Brain microvascular endothelial cell (primary cell): ENCODE measurements around the gene FGB.
"Not testable (repeated sequence)": the region's sequence is repeated elsewhere in the genome, so short reads cannot be mapped to it uniquely, and the experiment has no call there.

ENCODE experiments used
- DNase-seq: peaks from one replicate; pipeline ENCODE4 v3.0.0-alpha.2; 2020
- H3K27ac ChIP-seq: fragments of 250-450 bp; sonication (Bioruptor Pico); 2 replicates; pipeline ENCODE4 v1.5.1; 2020; ENCODE audit warnings: mild to moderate bottlenecking, moderate library complexity
- H3K27me3 ChIP-seq: fragments of 250-450 bp; sonication (Bioruptor Pico); replicated peaks from 2 replicates; pipeline ENCODE4 v1.5.1; 2020; ENCODE audit warnings: mild to moderate bottlenecking
- H3K36me3 ChIP-seq: fragments of 250-450 bp; sonication (Bioruptor Pico); replicated peaks from 2 replicates; pipeline ENCODE4 v1.5.1; 2020; ENCODE audit warnings: mild to moderate bottlenecking
- H3K4me3 ChIP-seq: 2 replicates; pipeline ENCODE4 v1.5.1; 2011; ENCODE audit warnings: low read depth, mild to moderate bottlenecking, control low read depth, low read length, moderate library complexity
- CTCF ChIP-seq: IDR thresholded peaks from 2 replicates; pipeline ENCODE4 v1.5.1; 2011; ENCODE audit warnings: low read depth, mild to moderate bottlenecking, moderate library complexity, low read length, control low read depth, inconsistent platforms; ENCODE audit errors: missing control alignments
- in situ Hi-C: cut with HindIII; loops from 2 replicates; pipeline ENCODE4 v1.10.0; 2017; ENCODE audit warnings: low sequenced_read_pairs, low pct_ligation_motif_present

The FGB gene

GRCh38 chr4:154588198-154588597 is 25.4 kb downstream of the FGB start:
- no peak overlapping the region for H3K27ac ChIP-seq
- no peak overlapping the region for H3K4me3 ChIP-seq
- H3K27me3 ChIP-seq, result no peaks in the 10 kb centered on the region
- in situ Hi-C loops, result no loop called here
- no peak for DNase-seq
- no peak for TF ChIP-seq CTCF
- no peaks in the 10 kb centered on the region for H3K36me3 ChIP-seq

- Histone ChIP-seq H3K36me3 (no peaks in the 10 kb centered on the region), H3K27ac (no peak overlapping the region), H3K4me3 (no peak overlapping the region), H3K27me3 (no peaks in the 10 kb centered on the region)
- DNase-seq, result no peak
- no peak for TF ChIP-seq CTCF
- in situ Hi-C loops, result no loop called here
These were observed 26.7 kb downstream of the FGB start for GRCh38 chr4:154589296-154590197.

DNA sequence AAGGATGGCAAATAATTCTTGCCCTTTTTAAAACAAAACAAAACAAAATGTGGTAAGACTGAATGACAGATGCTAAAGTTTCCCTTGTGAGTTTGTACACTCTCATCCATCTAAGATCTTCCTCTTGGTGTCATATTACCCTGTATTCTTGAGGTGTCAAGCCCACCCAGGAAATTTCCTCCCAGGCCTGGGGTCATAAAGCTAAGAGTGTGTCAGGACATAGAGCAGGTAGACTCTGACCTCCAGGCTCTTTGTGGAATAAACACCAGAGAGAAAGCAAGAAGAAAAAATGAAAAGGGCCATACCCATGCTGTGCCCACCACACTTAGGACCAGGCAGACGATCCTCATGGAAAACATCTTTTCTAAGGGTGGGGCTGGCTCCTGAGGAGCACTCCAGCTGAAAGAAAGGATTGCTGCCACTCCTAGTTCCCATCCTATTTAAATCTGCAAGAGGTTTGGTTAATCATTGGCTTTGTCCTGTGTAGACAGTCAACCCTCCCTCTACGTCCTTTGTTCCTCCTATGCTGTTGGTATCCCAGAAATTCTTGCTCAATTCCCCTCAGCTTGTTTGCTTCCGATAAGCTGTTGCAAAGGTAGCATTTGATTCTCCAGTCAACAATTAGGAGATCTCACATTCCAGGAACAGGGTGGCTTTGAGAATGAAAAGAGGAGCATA is 27.7 kb downstream of the FGB start, which contains the start of gene FGA:
Gene FGA, minus strand, starts transcription at position 414 of the 678 bp plus-strand sequence. Its CDS starts 55 bp downstream, at position 359.
- in situ Hi-C loops, result no loop called here
- no peaks in the 10 kb centered on the region for H3K36me3 ChIP-seq
- H3K27ac ChIP-seq, result no peak within 1 kb of the TSS
- no peak for TF ChIP-seq CTCF
- H3K4me3 ChIP-seq, result no peak within 1 kb of the TSS
- no peaks in the 10 kb centered on the region for H3K27me3 ChIP-seq
- DNase-seq, result no peak

GRCh38 chr4:154591890-154592289 is 29.1 kb downstream of the FGB start:
- no peak for DNase-seq
- Histone ChIP-seq H3K4me3 (no peak overlapping the region), H3K27ac (no peak overlapping the region), H3K27me3 (no peaks in the 10 kb centered on the region), H3K36me3 (no peaks in the 10 kb centered on the region)
- no peak for TF ChIP-seq CTCF
- in situ Hi-C loops, result no loop called here

DNA sequence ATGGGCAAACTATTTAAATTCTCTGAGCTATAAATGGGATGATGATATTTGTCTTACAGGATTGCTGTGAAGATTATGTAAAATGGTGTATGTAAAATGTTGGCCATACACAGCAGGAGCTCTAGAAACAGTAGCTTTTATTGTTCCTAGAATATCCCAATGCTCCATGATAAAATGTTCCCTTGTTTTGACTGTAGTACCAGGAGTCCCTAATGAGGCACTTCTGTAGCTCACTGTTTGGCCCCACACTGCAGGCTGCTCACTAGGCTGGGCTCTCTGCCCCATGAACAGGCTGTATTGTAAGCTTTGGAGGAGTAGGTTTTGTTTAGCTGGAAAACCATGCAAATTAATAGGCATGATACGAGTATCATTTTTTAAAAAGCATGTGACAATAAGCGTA is 31.1 kb downstream of the FGB start:
- Histone ChIP-seq H3K27ac (no peak overlapping the region), H3K4me3 (no peak overlapping the region), H3K36me3 (no peaks in the 10 kb centered on the region), H3K27me3 (no peaks in the 10 kb centered on the region)
- no peak for TF ChIP-seq CTCF
- in situ Hi-C loops, result no loop called here
- DNase-seq, result no peak

DNA sequence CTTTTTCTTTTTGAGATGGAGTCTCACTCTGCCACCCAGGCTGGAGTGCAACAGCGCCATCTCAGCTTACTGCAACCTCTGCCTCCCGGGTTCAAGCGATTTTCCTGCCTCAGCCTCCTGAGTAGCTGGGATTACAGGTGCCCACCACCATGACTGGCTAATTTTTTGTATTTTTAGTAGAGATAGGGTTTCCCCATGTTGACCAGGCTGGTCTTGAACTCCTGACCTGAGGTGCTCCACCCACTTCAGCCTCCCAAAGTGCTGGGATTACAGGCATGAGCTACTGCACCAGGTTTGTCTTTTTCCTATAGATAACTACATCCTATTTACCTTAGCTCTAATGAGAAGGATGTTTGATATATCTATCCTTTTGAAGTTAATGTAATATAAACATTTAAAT is 31.5 kb downstream of the FGB start:
- H3K4me3 ChIP-seq, DNase-seq, H3K27ac ChIP-seq, H3K36me3 ChIP-seq, H3K27me3 ChIP-seq, in situ Hi-C loops: not testable (repeated sequence)
